ENCODE results near the gene TBC1D21. TPM values are rescaled to one million over a fixed set of nuclear protein-coding genes. Genes with fewer than 3 reads are reported as not detected.

TBC1D21 gene
- total and polyA plus RNA-seq, 2 of the 8 experiments (the other 6 are each of a cell fraction or from before 2014, with no cell fraction given), result not detected

GRCh38 chr15:73892446-73893226 is 19.3 kb downstream of the TBC1D21 start:
- H4K8ac ChIP-seq (ENCODE audit: extremely low read depth, insufficient read depth, low read length), result no peak overlapping the region; the same call in 1 of the 2 replicates
- no peak for FAIRE-seq
- H3K9ac ChIP-seq (replicated peaks in 1 of 4; ENCODE audit: extremely low read depth in 1 of 4, low read depth in 3 of 4, low read length in 3 of 4), result no peak overlapping the region
- H4K20me1 ChIP-seq (replicated peaks in 1 of 2; ENCODE audit: control insufficient read depth in 1 of 2, insufficient read depth in 2 of 2, low read length in 2 of 2), result no peaks in the 10 kb centered on the region
- H2AFZ ChIP-seq (ENCODE audit: low read length), result no peak overlapping the region
- ChIA-PET CTCF (ENCODE audit: partially characterized antibody) (interaction anchor here (0.8 to 9.8 kb wide), 10 partner anchors 8 to 188 kb away, joined by 3 to 167 read pairs (median 4); partner anchors contain the start of gene TBC1D21), POLR2A (ENCODE audit: partially characterized antibody) (no interaction called here)
- H3K36me3 ChIP-seq (ENCODE audit: control insufficient read depth in 2 of 4, insufficient read depth in 4 of 4, low read length in 3 of 4), result no peaks in the 10 kb centered on the region
- no peak for TF ChIP-seq TEAD4 (IDR thresholded peaks at IDR 0.05; ENCODE audit: low read depth, low read length)
- no peak for TF ChIP-seq NANOG (IDR thresholded peaks at IDR 0.05; ENCODE audit: insufficient read depth, low read depth, low read length, poor library complexity, severe bottlenecking)
- no peak for TF ChIP-seq BRCA1 (IDR thresholded peaks at IDR 0.05; ENCODE audit: low read depth, low read length)
- TF ChIP-seq SIRT6 (IDR thresholded peaks at IDR 0.05; ENCODE audit: low read length), result no peak
- no peak for TF ChIP-seq SIX5 (IDR thresholded peaks at IDR 0.05; ENCODE audit: low read depth, low read length)
- H3K4me2 ChIP-seq (ENCODE audit: insufficient read depth in 1 of 2, low read depth in 2 of 2, low read length in 2 of 2), result no peak overlapping the region
- H2AK5ac ChIP-seq (ENCODE audit: low read depth, low read length), result no peak overlapping the region
- no peak overlapping the region for H3K14ac ChIP-seq (ENCODE audit: insufficient read length)
- H2BK5ac ChIP-seq (ENCODE audit: low read depth, low read length), result no peak overlapping the region
- DNase-seq (ENCODE audit: low read depth in 1 of 2, low spot score in 2 of 2), result no peak
- no peaks in the 10 kb centered on the region for H3K79me2 ChIP-seq (ENCODE audit: control insufficient read depth in 1 of 2, insufficient read depth in 2 of 2, low read length in 2 of 2)
- H3K4ac ChIP-seq (replicated peaks; ENCODE audit: insufficient read length, low read depth, low read length), result no peak overlapping the region
- H3K56ac ChIP-seq (replicated peaks; ENCODE audit: insufficient read length, low read depth, low read length), result no peak overlapping the region
- no peak overlapping the region for H3K23ac ChIP-seq (ENCODE audit: insufficient read length)
- H3K9me3 ChIP-seq (ENCODE audit: insufficient read depth in 2 of 2, low read depth in 1 of 2, low read length in 1 of 2), result no peaks in the 10 kb centered on the region
- no peak overlapping the region for H2BK15ac ChIP-seq (ENCODE audit: low read length)
- no peak overlapping the region for H4K5ac ChIP-seq (ENCODE audit: insufficient read length, low read depth, low read length)
- 84% methylated on average over 13 of the region's 13 CpGs; no CpG with 5 or more reads in 1 of the 2 experiments for WGBS, 2 experiments (ENCODE audit: extremely low coverage in 1 of 2, insufficient coverage in 1 of 2, insufficient read length in 1 of 2, insufficient replicate concordance in 2 of 2, low coverage in 1 of 2, low lambda C conversion rate in 2 of 2, missing lambda C conversion rate in 1 of 2)
- no peak overlapping the region for H2BK120ac ChIP-seq (replicated peaks; ENCODE audit: low read depth, low read length)
- H2BK12ac ChIP-seq (ENCODE audit: low read depth, low read length), result no peak overlapping the region
- H3K18ac ChIP-seq (ENCODE audit: extremely low read depth, low read length), result no peak overlapping the region
- H3K27me3 ChIP-seq (replicated peaks in 1 of 4; ENCODE audit: control insufficient read depth in 3 of 4, extremely low read depth in 1 of 4, insufficient read depth in 3 of 4, low read length in 3 of 4), result no peaks in the 10 kb centered on the region; a peak in 1 of 7 replicates
- H3K4me1 ChIP-seq (replicated peaks in 1 of 4; ENCODE audit: control insufficient read depth in 3 of 4, insufficient read depth in 4 of 4, low read length in 3 of 4), result peaks cover 0 to 2% (median 0%) of the 10 kb centered on the region in 4 experiments; a peak in 1 of 7 replicates
- H4K91ac ChIP-seq (replicated peaks; ENCODE audit: insufficient read length, low read length), result no peak overlapping the region
- H2BK20ac ChIP-seq (ENCODE audit: low read length), result no peak overlapping the region
- no peaks in the 10 kb centered on the region; the same call in 1 of the 2 replicates for H3K79me1 ChIP-seq (ENCODE audit: low read depth, low read length)
- H3K27ac ChIP-seq (ENCODE audit: low read depth, low read length), result no peak overlapping the region
- H3K4me3 ChIP-seq (ENCODE audit: extremely low read depth in 1 of 4, insufficient read depth in 2 of 4, low read depth in 3 of 4, low read length in 4 of 4), result no peak overlapping the region
- H3K23me2 ChIP-seq (ENCODE audit: low read depth, low read length), result no peaks in the 10 kb centered on the region

Data from H1 (cell line).